ENCODE measurements around the gene DRC1. TPM values are rescaled to one million over a fixed set of nuclear protein-coding genes. Genes with fewer than 3 reads are reported as not detected.

DRC1 gene
- total RNA-seq, 3 donors from 2014 or later (not counting 1 experiment from before 2014, with no cell fraction given), result not detected

DNA sequence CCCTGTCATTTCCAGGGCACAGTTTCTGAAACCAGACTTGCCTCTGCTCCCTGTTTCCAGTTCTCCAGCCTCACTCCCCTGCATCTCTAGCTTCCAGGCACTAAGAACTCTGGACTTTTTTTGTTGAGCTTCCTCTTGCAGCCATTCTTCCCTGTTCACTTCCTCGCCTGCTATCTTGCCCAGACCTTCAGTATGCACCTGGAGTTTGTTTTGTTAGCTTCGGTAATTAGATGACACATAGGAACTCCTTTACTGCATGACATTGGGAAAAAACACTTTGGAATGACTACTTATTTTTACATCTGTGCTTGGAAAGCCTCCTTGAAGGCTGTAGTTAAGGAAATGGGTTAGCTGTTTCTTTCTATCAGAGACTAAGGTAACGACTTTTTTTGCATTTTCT, 41.0 kb downstream of the DRC1 start:
- TF ChIP-seq, protein P1, sequence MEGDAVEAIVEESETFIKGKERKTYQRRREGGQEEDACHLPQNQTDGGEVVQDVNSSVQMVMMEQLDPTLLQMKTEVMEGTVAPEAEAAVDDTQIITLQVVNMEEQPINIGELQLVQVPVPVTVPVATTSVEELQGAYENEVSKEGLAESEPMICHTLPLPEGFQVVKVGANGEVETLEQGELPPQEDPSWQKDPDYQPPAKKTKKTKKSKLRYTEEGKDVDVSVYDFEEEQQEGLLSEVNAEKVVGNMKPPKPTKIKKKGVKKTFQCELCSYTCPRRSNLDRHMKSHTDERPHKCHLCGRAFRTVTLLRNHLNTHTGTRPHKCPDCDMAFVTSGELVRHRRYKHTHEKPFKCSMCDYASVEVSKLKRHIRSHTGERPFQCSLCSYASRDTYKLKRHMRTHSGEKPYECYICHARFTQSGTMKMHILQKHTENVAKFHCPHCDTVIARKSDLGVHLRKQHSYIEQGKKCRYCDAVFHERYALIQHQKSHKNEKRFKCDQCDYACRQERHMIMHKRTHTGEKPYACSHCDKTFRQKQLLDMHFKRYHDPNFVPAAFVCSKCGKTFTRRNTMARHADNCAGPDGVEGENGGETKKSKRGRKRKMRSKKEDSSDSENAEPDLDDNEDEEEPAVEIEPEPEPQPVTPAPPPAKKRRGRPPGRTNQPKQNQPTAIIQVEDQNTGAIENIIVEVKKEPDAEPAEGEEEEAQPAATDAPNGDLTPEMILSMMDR (IDR thresholded peaks at IDR 0.05), result no peak
- no peak for DNase-seq
- Histone ChIP-seq H3K9me3 (ENCODE audit: control insufficient read depth, insufficient read depth, low read length) (no peaks in the 10 kb centered on the region), H3K27ac (ENCODE audit: low read length) (no peak overlapping the region), H3K4me3 (ENCODE audit: low read length) (no peak overlapping the region), H3K4me1 (ENCODE audit: control insufficient read depth, insufficient read depth, low read length) (no peaks in the 10 kb centered on the region), H3K36me3 (ENCODE audit: control insufficient read depth, insufficient read depth, low read length) (no peaks in the 10 kb centered on the region), H3K27me3 (ENCODE audit: control insufficient read depth, insufficient read depth, low read length) (no peaks in the 10 kb centered on the region)
- intact Hi-C loops (cut with micrococcal nuclease), result no loop called here
- Mint-ChIP-seq H3K36me3 (no peaks in the 10 kb centered on the region), H3K27me3 (ENCODE audit: low read depth in 2 of 2) (peaks cover 5 to 8% of the 10 kb centered on the region in 2 donors), H3K27ac (no peak overlapping the region), H3K9me3 (no peaks in the 10 kb centered on the region), H3K4me3 (no peak overlapping the region), H3K4me1 (no peaks in the 10 kb centered on the region)
- no peak for ATAC-seq
- WGBS (ENCODE audit: insufficient coverage), result 63% methylated on average over 3 of the region's 3 CpGs

DNA sequence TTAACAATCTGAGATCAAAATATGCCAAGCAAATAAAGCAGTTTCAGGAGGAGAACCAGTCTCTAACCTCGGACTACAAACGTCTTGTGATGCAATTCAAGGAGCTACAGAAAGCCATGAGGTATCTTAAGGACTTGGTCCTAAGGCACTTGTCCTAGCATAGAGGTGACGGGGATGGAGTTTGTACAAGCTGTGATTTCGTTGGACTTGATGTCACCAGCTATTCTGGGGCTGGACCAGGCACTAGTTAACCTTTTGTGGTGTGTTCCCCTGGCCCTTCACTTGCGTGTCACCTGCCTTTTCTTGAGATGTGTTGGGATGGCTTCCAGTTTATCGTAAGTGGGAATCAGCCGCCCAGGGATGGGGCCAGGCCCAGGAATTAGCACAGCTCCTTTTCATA, 42.5 kb downstream of the DRC1 start:
- Histone ChIP-seq H3K9me3 (ENCODE audit: control insufficient read depth, insufficient read depth, low read length) (no peaks in the 10 kb centered on the region), H3K27me3 (ENCODE audit: control insufficient read depth, insufficient read depth, low read length) (no peaks in the 10 kb centered on the region), H3K27ac (ENCODE audit: low read length) (no peak overlapping the region), H3K36me3 (ENCODE audit: control insufficient read depth, insufficient read depth, low read length) (no peaks in the 10 kb centered on the region), H3K4me3 (ENCODE audit: low read length) (no peak overlapping the region), H3K4me1 (ENCODE audit: control insufficient read depth, insufficient read depth, low read length) (no peaks in the 10 kb centered on the region)
- 86% methylated on average over 7 of the region's 7 CpGs for WGBS (ENCODE audit: insufficient coverage)
- no peaks in the 10 kb centered on the region for H3K36me3 Mint-ChIP-seq
- H3K9me3 Mint-ChIP-seq, result no peaks in the 10 kb centered on the region
- peaks cover under 1 to 3% of the 10 kb centered on the region in 2 donors for H3K27me3 Mint-ChIP-seq (ENCODE audit: low read depth in 2 of 2)
- intact Hi-C loops (cut with micrococcal nuclease), result no loop called here
- no peak overlapping the region for H3K27ac Mint-ChIP-seq
- H3K4me3 Mint-ChIP-seq, result no peak overlapping the region
- ATAC-seq, result no peak
- no peak for DNase-seq
- no peaks in the 10 kb centered on the region for H3K4me1 Mint-ChIP-seq
- TF ChIP-seq, protein P1 (IDR thresholded peaks at IDR 0.05), result no peak

DNA sequence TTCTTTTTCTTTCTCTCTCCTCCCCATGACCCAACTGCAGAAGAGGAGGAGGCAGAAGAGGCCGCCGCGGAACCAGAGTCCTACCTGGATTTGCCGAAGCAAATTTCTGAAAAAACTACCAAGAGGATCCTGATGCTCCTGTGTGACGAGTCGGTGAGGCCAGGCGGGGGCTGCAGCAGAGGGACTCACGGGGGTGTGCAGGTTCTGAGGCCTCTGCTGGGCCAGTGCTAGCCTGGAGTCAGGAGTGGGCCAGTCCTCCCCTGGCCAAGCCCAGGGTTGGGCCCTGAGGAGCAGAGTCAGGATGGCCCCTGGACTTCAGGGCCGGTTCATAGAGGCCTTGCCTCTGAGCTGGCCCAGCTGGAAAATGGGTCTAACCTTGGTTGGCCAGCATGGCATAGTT, 46.9 kb downstream of the DRC1 start:
- H3K4me3 Mint-ChIP-seq, result no peak overlapping the region
- Histone ChIP-seq H3K4me3 (ENCODE audit: low read length) (no peak overlapping the region), H3K4me1 (ENCODE audit: control insufficient read depth, insufficient read depth, low read length) (no peaks in the 10 kb centered on the region), H3K27me3 (ENCODE audit: control insufficient read depth, insufficient read depth, low read length) (no peaks in the 10 kb centered on the region), H3K27ac (ENCODE audit: low read length) (no peak overlapping the region), H3K36me3 (ENCODE audit: control insufficient read depth, insufficient read depth, low read length) (no peaks in the 10 kb centered on the region), H3K9me3 (ENCODE audit: control insufficient read depth, insufficient read depth, low read length) (no peaks in the 10 kb centered on the region)
- 96% methylated on average over 9 of the region's 9 CpGs for WGBS (ENCODE audit: insufficient coverage)
- TF ChIP-seq, protein P1 (IDR thresholded peaks at IDR 0.05), result no peak
- H3K9me3 Mint-ChIP-seq, result no peaks in the 10 kb centered on the region
- intact Hi-C loops (cut with micrococcal nuclease), result no loop called here
- no peaks in the 10 kb centered on the region for H3K4me1 Mint-ChIP-seq
- DNase-seq (no peak), ATAC-seq (no peak)
- H3K27me3 Mint-ChIP-seq (ENCODE audit: low read depth in 2 of 2), result peaks cover 4 to 12% of the 10 kb centered on the region in 2 donors
- H3K36me3 Mint-ChIP-seq, result no peaks in the 10 kb centered on the region
- no peak overlapping the region for H3K27ac Mint-ChIP-seq

DNA sequence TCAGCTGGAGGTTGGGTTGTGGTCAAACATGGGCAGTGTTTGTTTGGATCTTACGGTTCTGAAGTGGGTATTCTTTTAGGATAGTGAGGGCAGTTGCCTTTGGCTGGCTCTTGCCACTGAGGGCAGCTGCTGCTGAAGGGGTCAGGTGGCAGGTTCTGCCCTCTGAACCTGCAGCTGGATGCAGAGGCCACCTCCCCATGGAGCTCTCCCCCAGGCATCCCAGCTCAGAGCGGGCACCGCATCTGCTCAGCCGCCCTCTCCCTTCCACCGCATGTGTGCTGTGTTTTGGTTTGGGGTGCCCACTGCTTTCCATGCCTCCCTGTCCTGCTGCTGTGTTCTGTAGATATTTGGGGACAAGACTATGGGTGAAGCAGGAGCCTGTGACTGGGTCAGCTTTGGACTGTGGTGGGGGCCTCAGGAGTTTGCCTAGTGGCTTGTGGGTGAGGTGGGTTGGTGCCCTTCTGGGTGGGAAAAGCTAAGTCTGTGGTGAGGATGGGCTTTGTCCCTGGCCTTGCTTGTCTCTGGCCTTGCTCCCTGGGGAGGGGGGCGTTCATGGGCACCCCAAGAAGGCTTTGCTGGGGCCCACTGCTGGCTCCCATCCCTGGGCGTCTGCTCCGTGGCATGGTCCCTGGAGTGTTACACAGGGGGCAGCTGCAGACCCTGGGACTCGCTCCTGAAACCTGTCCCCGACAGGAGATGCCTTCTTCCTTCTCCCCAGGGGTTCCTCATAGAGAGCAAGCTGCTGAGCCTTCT, 47.7 kb downstream of the DRC1 start:
- TF ChIP-seq, protein P1 (IDR thresholded peaks at IDR 0.05), result no peak
- Histone ChIP-seq H3K9me3 (ENCODE audit: control insufficient read depth, insufficient read depth, low read length) (no peaks in the 10 kb centered on the region), H3K4me1 (ENCODE audit: control insufficient read depth, insufficient read depth, low read length) (no peaks in the 10 kb centered on the region), H3K27me3 (ENCODE audit: control insufficient read depth, insufficient read depth, low read length) (no peaks in the 10 kb centered on the region), H3K36me3 (ENCODE audit: control insufficient read depth, insufficient read depth, low read length) (no peaks in the 10 kb centered on the region), H3K4me3 (ENCODE audit: low read length) (no peak overlapping the region), H3K27ac (ENCODE audit: low read length) (no peak overlapping the region)
- Mint-ChIP-seq H3K27me3 (ENCODE audit: low read depth in 2 of 2) (peaks cover 6 to 12% of the 10 kb centered on the region in 2 donors), H3K9me3 (no peaks in the 10 kb centered on the region), H3K36me3 (no peaks in the 10 kb centered on the region), H3K4me1 (no peaks in the 10 kb centered on the region), H3K27ac (no peak overlapping the region), H3K4me3 (no peak overlapping the region)
- intact Hi-C loops (cut with micrococcal nuclease), result no loop called here
- DNase-seq, result no peak
- no peak for ATAC-seq
- WGBS (ENCODE audit: insufficient coverage), result 87% methylated on average over 7 of the region's 10 CpGs
